GM23338 (cell line): Measurements from ENCODE around the gene FAU. TPM values are rescaled to one million over a fixed set of nuclear protein-coding genes. Genes with fewer than 3 reads are reported as not detected.

ENCODE experiments used
- ATAC-seq: fragments of 200-7000 bp; cut with Tn5 transposase; 3 replicates; pipeline ENCODE4 v1.9.1; 2020
- DNase-seq: peaks from one replicate; pipeline ENCODE4 v3.0.0-alpha.2; 2015; ENCODE audit warnings: low spot score
- H2AFZ ChIP-seq: fragments of 200-600 bp; sonication (generic); 2 replicates; pipeline ENCODE4 v1.8.0; 2016; ENCODE audit warnings: antibody characterized with exemption, mild to moderate bottlenecking, moderate library complexity
- H3F3A ChIP-seq: fragments of 200-600 bp; sonication (generic); replicated peaks from 2 replicates; pipeline ENCODE4 v1.8.0; 2017; ENCODE audit warnings: antibody characterized with exemption, mixed run types, low read depth
- H3K27ac ChIP-seq: fragments of 200-600 bp; sonication (generic); 2 replicates; pipeline ENCODE4 v1.6.1; 2016; ENCODE audit warnings: low read depth
- H3K27me3 ChIP-seq: fragments of 200-600 bp; sonication (generic); 2 replicates; pipeline ENCODE4 v1.8.0; 2016; ENCODE audit warnings: mild to moderate bottlenecking, mixed run types, moderate library complexity; ENCODE audit not compliant: insufficient read depth
- H3K36me3 ChIP-seq: fragments of 200-600 bp; sonication (generic); 2 replicates; pipeline ENCODE4 v1.8.0; 2016; ENCODE audit warnings: mild to moderate bottlenecking; ENCODE audit not compliant: insufficient read depth
- H3K4me1 ChIP-seq: fragments of 200-600 bp; sonication (generic); 2 replicates; pipeline ENCODE4 v1.8.0; 2016; ENCODE audit warnings: mild to moderate bottlenecking, moderate library complexity; ENCODE audit not compliant: insufficient read depth
- H3K4me2 ChIP-seq: fragments of 200-600 bp; sonication (generic); 2 replicates; pipeline ENCODE4 v1.7.1; 2017; ENCODE audit warnings: mixed run types
- H3K4me3 ChIP-seq: fragments of 200-600 bp; sonication (generic); 2 replicates; pipeline ENCODE4 v1.6.1; 2016; ENCODE audit warnings: mixed run types
- H3K79me2 ChIP-seq: fragments of 200-600 bp; sonication (generic); replicated peaks from 2 replicates; pipeline ENCODE4 v1.8.0; 2017; ENCODE audit warnings: mild to moderate bottlenecking; ENCODE audit not compliant: insufficient read depth
- H3K9me2 ChIP-seq: fragments of 200-600 bp; sonication (generic); 2 replicates; pipeline ENCODE4 v1.8.0; 2017; ENCODE audit not compliant: insufficient read depth
- H4K20me1 ChIP-seq: fragments of 200-600 bp; sonication (generic); replicated peaks from 2 replicates; pipeline ENCODE4 v1.8.0; 2017; ENCODE audit warnings: mild to moderate bottlenecking; ENCODE audit not compliant: insufficient read depth
- H3K27ac Mint-ChIP-seq: 2 replicates; pipeline ENCODE4 v1.8.0; 2020; ENCODE audit warnings: inconsistent platforms, mild to moderate bottlenecking, moderate library complexity, mixed read lengths
- H3K27me3 Mint-ChIP-seq: 3 replicates; pipeline ENCODE4 v1.8.0; 2022; ENCODE audit warnings: low read depth, mild to moderate bottlenecking, moderate library complexity, mixed read lengths, inconsistent platforms; ENCODE audit not compliant: insufficient read depth, poor library complexity
- H3K36me3 Mint-ChIP-seq: 3 replicates; pipeline ENCODE4 v1.8.0; 2021; ENCODE audit warnings: low read depth, mild to moderate bottlenecking, inconsistent platforms, moderate library complexity, mixed read lengths
- H3K4me1 Mint-ChIP-seq: 3 replicates; pipeline ENCODE4 v1.8.0; 2020; ENCODE audit warnings: mild to moderate bottlenecking, inconsistent platforms, mixed read lengths
- H3K4me3 Mint-ChIP-seq: 3 replicates; pipeline ENCODE4 v1.8.0; 2021; ENCODE audit warnings: moderate library complexity, mild to moderate bottlenecking, inconsistent platforms, mixed read lengths
- H3K9me3 Mint-ChIP-seq: 3 replicates; pipeline ENCODE4 v1.8.0; 2020; ENCODE audit warnings: moderate library complexity, mild to moderate bottlenecking, inconsistent platforms, mixed read lengths
- CREB1 ChIP-seq: fragments of 250-450 bp; sonication (Bioruptor Pico); IDR thresholded peaks from 2 replicates; pipeline ENCODE4 v1.5.0; 2020; ENCODE audit warnings: low read depth, mild to moderate bottlenecking, moderate library complexity
- EZH2phosphoT487 ChIP-seq: fragments of 200-600 bp; sonication (generic); IDR thresholded peaks from one replicate; pipeline ENCODE4 v1.8.1; 2018; ENCODE audit warnings: antibody characterized with exemption; ENCODE audit not compliant: unreplicated experiment
- JUNB ChIP-seq: IDR thresholded peaks from one replicate; pipeline ENCODE4 v1.6.1; 2016; ENCODE audit warnings: antibody characterized with exemption; ENCODE audit not compliant: unreplicated experiment
- NANOG ChIP-seq: IDR thresholded peaks from 2 replicates; pipeline ENCODE4 v1.6.1; 2016; ENCODE audit warnings: antibody characterized with exemption, borderline replicate concordance
- POLR2AphosphoS5 ChIP-seq: IDR thresholded peaks from 2 replicates; pipeline ENCODE4 v1.6.1; 2016; ENCODE audit warnings: antibody characterized with exemption, low read depth
- STAT1 ChIP-seq: IDR thresholded peaks from one replicate; pipeline ENCODE4 v1.6.1; 2016; ENCODE audit warnings: antibody characterized with exemption; ENCODE audit not compliant: unreplicated experiment
- ZNF114 ChIP-seq: fragments of 250-450 bp; sonication (Bioruptor Pico); IDR thresholded peaks from 2 replicates; pipeline ENCODE4 v1.5.0; 2020; ENCODE audit warnings: mild to moderate bottlenecking, moderate library complexity
- ZNF462 ChIP-seq: fragments of 250-450 bp; sonication (Bioruptor Pico); IDR thresholded peaks from 2 replicates; pipeline ENCODE4 v1.5.0; 2020; ENCODE audit warnings: mild to moderate bottlenecking, moderate library complexity
- polyA plus RNA-seq: library from polyadenylated mRNA; unstranded; fragments of >200 nt; fragmentation: Nextera tagmentation; extraction: Ambion mirVana; gene quantifications from 2 replicates; pipeline ENCODE4 v1.2.1, GENCODE V29; 2016
- total RNA-seq: library from RNA; depleted of rRNA; stranded (reverse); fragments of >200 nt; shearing (Covaris generic); gene quantifications from 2 replicates; pipeline ENCODE4 v1.2.3, GENCODE V29; 2014
- TF ChIP-seq, protein P1 (sequence below), 2 experiments: fragments of 200-600 bp in 1 of 2; sonication (generic) in 1 of 2; conservative IDR thresholded peaks; 2 replicates each; pipeline versions ENCODE4 v1.5.1 to v1.6.1; 2016 to 2017; ENCODE audit warnings: antibody characterized with exemption in 2 of 2, low read depth in 2 of 2, mild to moderate bottlenecking in 2 of 2, moderate library complexity in 1 of 2
- TF ChIP-seq, protein P2 (sequence below): IDR thresholded peaks from 2 replicates; pipeline ENCODE4 v1.6.1; 2016; ENCODE audit warnings: antibody characterized with exemption
- TF ChIP-seq, protein P3 (sequence below): IDR thresholded peaks from one replicate; pipeline ENCODE4 v1.6.1; 2018; ENCODE audit warnings: antibody characterized with exemption; ENCODE audit not compliant: unreplicated experiment

Gene FAU
- total and polyA plus RNA-seq, 2 experiments from 2014 or later = 262 to 1,177 TPM

DNA sequence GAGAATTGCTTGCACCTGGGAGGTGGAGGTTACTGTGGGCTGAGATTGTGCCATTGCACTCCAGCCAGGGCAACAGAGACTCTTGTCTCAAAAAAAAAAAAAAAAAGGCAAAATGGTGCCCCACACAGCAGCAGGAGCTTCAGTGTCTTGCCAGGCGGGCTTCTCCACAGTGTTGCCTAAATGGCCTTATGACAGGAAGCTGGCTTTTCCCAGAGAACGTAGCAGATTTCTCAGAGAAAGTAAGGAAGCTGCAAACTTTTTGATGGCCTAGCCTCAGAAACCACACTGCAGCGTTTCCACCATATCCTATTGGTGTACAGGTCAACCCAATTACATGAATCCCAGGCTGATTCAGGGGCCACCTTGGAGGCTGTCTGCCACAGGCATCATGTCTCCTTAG is 35.4 kb upstream of the FAU start (continued):
- TF ChIP-seq, protein P1, sequence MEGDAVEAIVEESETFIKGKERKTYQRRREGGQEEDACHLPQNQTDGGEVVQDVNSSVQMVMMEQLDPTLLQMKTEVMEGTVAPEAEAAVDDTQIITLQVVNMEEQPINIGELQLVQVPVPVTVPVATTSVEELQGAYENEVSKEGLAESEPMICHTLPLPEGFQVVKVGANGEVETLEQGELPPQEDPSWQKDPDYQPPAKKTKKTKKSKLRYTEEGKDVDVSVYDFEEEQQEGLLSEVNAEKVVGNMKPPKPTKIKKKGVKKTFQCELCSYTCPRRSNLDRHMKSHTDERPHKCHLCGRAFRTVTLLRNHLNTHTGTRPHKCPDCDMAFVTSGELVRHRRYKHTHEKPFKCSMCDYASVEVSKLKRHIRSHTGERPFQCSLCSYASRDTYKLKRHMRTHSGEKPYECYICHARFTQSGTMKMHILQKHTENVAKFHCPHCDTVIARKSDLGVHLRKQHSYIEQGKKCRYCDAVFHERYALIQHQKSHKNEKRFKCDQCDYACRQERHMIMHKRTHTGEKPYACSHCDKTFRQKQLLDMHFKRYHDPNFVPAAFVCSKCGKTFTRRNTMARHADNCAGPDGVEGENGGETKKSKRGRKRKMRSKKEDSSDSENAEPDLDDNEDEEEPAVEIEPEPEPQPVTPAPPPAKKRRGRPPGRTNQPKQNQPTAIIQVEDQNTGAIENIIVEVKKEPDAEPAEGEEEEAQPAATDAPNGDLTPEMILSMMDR (conservative IDR thresholded peaks at IDR 0.05; ENCODE audit: low read depth in 2 of 2) = no peak
- no peak for TF ChIP-seq ZNF462
- TF ChIP-seq EZH2phosphoT487 = no peak

DNA sequence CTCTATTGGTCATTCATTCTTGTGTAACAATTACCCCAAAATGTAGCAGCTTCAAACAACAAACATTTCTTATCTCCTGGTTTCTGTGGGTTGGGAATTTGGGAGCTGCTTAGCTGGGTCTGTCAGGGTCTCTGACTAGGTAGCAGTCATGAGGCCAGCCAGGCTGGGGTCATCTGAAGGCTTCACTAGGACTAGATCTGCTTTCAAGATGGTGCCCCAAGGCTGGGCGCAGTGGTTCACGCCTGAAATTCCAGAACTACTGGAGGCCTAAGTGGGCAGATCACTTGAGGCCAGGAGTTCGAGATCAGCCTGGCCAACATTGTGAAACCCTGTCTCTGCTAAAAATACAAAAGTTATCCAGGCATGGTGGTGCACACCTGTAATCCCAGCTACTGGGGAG is 35.0 kb upstream of the FAU start:
- Histone ChIP-seq H3F3A (no peaks in the 10 kb centered on the region), H3K4me2 (no peak overlapping the region), H3K79me2 (no peaks in the 10 kb centered on the region), H3K27me3 (no peaks in the 10 kb centered on the region), H4K20me1 (no peaks in the 10 kb centered on the region), H3K4me3 (no peak overlapping the region), H3K4me1 (no peaks in the 10 kb centered on the region), H2AFZ (no peak overlapping the region), H3K9me2 (no peaks in the 10 kb centered on the region), H3K27ac (no peak overlapping the region), H3K36me3 (no peaks in the 10 kb centered on the region)
- H3K4me1 Mint-ChIP-seq = no peaks in the 10 kb centered on the region
- peaks cover 1% of the 10 kb centered on the region for H3K27me3 Mint-ChIP-seq
- ATAC-seq = no peak
- no peak overlapping the region for H3K27ac Mint-ChIP-seq
- DNase-seq = no peak
- no peak overlapping the region for H3K4me3 Mint-ChIP-seq
- no peaks in the 10 kb centered on the region for H3K9me3 Mint-ChIP-seq
- H3K36me3 Mint-ChIP-seq = no peaks in the 10 kb centered on the region
- TF ChIP-seq POLR2AphosphoS5 (no peak), ZNF114 (CRISPR knock-in tag) (no peak), EZH2phosphoT487 (no peak), STAT1 (no peak), JUNB (no peak), CREB1 (no peak), NANOG (no peak)
- TF ChIP-seq, protein P2, sequence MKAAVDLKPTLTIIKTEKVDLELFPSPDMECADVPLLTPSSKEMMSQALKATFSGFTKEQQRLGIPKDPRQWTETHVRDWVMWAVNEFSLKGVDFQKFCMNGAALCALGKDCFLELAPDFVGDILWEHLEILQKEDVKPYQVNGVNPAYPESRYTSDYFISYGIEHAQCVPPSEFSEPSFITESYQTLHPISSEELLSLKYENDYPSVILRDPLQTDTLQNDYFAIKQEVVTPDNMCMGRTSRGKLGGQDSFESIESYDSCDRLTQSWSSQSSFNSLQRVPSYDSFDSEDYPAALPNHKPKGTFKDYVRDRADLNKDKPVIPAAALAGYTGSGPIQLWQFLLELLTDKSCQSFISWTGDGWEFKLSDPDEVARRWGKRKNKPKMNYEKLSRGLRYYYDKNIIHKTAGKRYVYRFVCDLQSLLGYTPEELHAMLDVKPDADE = no peak
- TF ChIP-seq, protein P3, sequence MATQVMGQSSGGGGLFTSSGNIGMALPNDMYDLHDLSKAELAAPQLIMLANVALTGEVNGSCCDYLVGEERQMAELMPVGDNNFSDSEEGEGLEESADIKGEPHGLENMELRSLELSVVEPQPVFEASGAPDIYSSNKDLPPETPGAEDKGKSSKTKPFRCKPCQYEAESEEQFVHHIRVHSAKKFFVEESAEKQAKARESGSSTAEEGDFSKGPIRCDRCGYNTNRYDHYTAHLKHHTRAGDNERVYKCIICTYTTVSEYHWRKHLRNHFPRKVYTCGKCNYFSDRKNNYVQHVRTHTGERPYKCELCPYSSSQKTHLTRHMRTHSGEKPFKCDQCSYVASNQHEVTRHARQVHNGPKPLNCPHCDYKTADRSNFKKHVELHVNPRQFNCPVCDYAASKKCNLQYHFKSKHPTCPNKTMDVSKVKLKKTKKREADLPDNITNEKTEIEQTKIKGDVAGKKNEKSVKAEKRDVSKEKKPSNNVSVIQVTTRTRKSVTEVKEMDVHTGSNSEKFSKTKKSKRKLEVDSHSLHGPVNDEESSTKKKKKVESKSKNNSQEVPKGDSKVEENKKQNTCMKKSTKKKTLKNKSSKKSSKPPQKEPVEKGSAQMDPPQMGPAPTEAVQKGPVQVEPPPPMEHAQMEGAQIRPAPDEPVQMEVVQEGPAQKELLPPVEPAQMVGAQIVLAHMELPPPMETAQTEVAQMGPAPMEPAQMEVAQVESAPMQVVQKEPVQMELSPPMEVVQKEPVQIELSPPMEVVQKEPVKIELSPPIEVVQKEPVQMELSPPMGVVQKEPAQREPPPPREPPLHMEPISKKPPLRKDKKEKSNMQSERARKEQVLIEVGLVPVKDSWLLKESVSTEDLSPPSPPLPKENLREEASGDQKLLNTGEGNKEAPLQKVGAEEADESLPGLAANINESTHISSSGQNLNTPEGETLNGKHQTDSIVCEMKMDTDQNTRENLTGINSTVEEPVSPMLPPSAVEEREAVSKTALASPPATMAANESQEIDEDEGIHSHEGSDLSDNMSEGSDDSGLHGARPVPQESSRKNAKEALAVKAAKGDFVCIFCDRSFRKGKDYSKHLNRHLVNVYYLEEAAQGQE = no peak
- TF ChIP-seq, protein P1 (conservative IDR thresholded peaks at IDR 0.05; ENCODE audit: low read depth in 2 of 2) = no peak
